ENCODE data around the gene ANKRD33B. TPM values are rescaled to one million over a fixed set of nuclear protein-coding genes. Genes with fewer than 3 reads are reported as not detected.

Gene ANKRD33B
- total RNA-seq, 1 donor from 2014 or later, result 2.2 TPM

DNA sequence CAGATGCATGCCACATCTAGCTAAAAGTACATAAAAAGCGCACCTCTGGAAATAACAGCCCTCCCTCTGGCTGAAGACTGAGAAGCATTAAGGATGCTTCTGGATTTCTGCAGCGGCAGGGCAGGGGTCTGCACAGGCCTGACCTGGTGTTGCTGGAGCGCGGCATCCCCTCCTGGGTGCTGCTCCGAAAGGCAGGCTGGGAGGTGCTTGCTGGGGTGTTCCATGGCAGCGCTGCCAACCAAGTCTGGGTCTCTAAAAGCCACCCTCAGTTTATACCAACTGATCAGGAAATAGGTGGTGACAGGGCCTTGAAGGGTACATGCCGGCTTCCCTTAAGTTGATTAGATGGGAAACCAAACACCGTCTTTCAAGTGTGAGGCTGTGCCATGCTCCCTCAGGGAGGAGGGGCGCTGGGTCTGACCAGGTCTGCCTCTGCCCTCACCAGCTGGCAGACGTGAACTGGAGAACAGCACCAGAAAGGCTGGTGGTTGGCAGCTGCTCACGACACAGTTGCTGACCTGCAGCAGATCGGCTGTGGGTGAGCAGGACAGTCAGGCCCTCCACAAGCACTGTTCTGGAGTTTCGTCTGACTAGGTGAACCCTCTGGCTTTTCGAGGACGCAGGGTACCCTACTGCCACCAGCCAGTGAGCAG is 115.6 kb downstream of the ANKRD33B start:
- Mint-ChIP-seq H3K4me1 (no peaks in the 10 kb centered on the region), H3K36me3 (peaks cover 27% of the 10 kb centered on the region), H3K4me3 (no peak overlapping the region), H3K27ac (no peak overlapping the region), H3K27me3 (ENCODE audit: insufficient read depth, low read depth) (no peaks in the 10 kb centered on the region), H3K9me3 (peaks cover 2% of the 10 kb centered on the region)
- no peaks in the 10 kb centered on the region for H3F3A ChIP-seq (ENCODE audit: low read depth)
- no peak overlapping the region for H3K27ac ChIP-seq
- no peaks in the 10 kb centered on the region for H3K79me2 ChIP-seq (ENCODE audit: low read depth)
- H3K9ac ChIP-seq, result no peak overlapping the region
- DNase-seq (ENCODE audit: low spot score), result no peak
- TF ChIP-seq EZH2phosphoT487 (IDR thresholded peaks at IDR 0.05) (no peak), CTCF (IDR thresholded peaks at IDR 0.05) (no peak), EZH2 (IDR thresholded peaks at IDR 0.05) (no peak)
- no peaks in the 10 kb centered on the region for H4K20me1 ChIP-seq (ENCODE audit: low read depth)
- no peaks in the 10 kb centered on the region for H3K36me3 ChIP-seq
- H3K9me3 ChIP-seq (ENCODE audit: low read depth), result no peaks in the 10 kb centered on the region
- no peak overlapping the region for H2AFZ ChIP-seq (replicated peaks)
- no peak overlapping the region for H3K4me2 ChIP-seq
- no peaks in the 10 kb centered on the region for H3K27me3 ChIP-seq
- no peaks in the 10 kb centered on the region for H3K4me1 ChIP-seq
- H3K4me3 ChIP-seq, result no peak overlapping the region

DNA sequence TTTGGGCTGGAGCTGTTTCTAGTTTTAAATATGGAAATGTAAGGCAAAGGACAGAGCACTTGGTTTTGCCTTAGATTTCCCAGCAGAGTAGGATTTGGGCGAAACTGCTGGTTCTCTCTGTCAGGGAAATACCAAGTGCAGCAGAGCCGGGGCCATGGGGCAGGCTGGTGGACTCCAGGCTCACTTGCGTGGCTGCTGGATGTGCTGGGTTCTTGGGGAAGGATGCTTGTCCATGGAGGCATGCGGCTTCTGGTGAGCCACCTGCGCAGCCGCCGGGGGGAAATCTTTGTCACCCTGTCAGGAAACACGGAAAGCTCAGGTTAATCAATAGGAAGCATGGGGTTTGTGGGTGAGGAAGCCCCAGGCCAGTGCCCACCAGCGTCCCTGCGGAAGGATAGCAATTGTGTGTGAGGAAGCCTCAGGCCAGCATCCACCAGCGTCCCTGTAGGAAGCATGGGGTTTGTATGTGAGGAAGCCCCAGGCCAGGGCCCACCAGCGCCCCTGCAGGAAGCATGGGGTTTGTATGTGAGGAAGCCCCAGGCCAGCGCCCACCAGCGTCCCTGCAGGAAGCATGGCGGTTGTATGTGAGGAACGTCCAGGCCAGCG is 117.1 kb downstream of the ANKRD33B start:
- Mint-ChIP-seq H3K9me3 (peaks cover 2% of the 10 kb centered on the region), H3K4me3 (no peak overlapping the region), H3K4me1 (peaks cover 7% of the 10 kb centered on the region), H3K36me3 (peaks cover 33% of the 10 kb centered on the region), H3K27ac (no peak overlapping the region), H3K27me3 (ENCODE audit: insufficient read depth, low read depth) (no peaks in the 10 kb centered on the region)
- no peak overlapping the region for H3K4me2 ChIP-seq
- no peaks in the 10 kb centered on the region for H4K20me1 ChIP-seq (ENCODE audit: low read depth)
- H2AFZ ChIP-seq (replicated peaks), result no peak overlapping the region
- no peaks in the 10 kb centered on the region for H3F3A ChIP-seq (ENCODE audit: low read depth)
- TF ChIP-seq CTCF (IDR thresholded peaks at IDR 0.05), result peak; percentile 8
- TF ChIP-seq EZH2 (IDR thresholded peaks at IDR 0.05), result no peak
- TF ChIP-seq EZH2phosphoT487 (IDR thresholded peaks at IDR 0.05), result no peak
- no peak overlapping the region for H3K27ac ChIP-seq
- no peak overlapping the region for H3K4me3 ChIP-seq
- H3K27me3 ChIP-seq, result no peaks in the 10 kb centered on the region
- H3K9ac ChIP-seq, result no peak overlapping the region
- DNase-seq (ENCODE audit: low spot score), result no peak
- H3K79me2 ChIP-seq (ENCODE audit: low read depth), result no peaks in the 10 kb centered on the region
- H3K36me3 ChIP-seq, result no peaks in the 10 kb centered on the region
- H3K9me3 ChIP-seq (ENCODE audit: low read depth), result no peaks in the 10 kb centered on the region
- no peaks in the 10 kb centered on the region for H3K4me1 ChIP-seq

DNA sequence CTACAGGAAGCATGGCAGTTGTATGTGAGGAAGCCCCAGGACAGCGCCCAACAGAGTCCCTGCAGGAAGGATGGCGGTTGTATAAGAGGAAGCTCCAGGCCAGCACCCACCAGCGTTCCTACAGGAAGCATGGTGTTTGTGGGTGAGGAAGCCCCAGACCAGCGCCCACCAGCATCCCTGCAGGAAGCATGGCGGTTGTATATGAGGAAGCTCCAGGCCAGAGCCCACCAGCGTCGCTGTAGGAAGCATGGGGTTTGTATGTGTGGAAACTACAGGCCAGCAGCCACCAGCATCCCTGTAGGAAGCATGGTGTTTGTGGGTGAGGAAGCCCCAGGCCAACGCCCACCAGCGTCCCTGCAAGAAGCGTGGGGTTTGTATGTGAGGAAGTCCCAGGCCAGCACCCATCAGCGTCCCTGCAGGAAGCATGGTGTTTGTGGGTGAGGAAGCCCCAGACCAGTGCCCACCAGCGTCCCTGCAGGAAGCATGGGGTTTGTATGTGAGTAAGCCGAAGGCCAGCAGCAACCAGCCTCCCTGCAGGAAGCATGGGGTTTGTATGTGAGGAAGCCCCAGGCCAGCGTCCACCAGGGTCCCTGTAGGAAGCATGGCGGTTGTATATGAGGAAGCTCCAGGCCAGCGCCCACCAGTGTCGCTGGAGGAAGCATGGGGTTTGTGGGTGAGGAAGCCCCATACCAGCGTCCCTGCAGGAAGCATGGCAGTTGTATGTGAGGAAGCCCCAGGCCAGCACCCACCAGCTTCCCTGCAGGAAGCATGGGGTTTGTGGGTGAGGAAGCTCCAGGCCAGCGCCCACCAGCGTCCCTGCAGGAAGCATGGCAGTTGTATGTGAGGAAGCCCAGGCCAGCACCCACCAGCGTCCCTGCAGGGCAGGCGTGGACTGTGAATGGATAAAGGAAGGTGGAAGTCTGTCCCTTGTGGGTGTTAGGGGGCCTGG is 118.1 kb downstream of the ANKRD33B start:
- Mint-ChIP-seq H3K4me1 (peaks cover 7% of the 10 kb centered on the region), H3K4me3 (no peak overlapping the region), H3K9me3 (peaks cover 8% of the 10 kb centered on the region), H3K36me3 (peaks cover 34% of the 10 kb centered on the region), H3K27ac (no peak overlapping the region), H3K27me3 (ENCODE audit: insufficient read depth, low read depth) (no peaks in the 10 kb centered on the region)
- H4K20me1 ChIP-seq (ENCODE audit: low read depth), result no peaks in the 10 kb centered on the region
- no peaks in the 10 kb centered on the region for H3K4me1 ChIP-seq
- H3K27ac ChIP-seq, result no peak overlapping the region
- no peak overlapping the region for H3K4me3 ChIP-seq
- DNase-seq (ENCODE audit: low spot score), result no peak
- no peaks in the 10 kb centered on the region for H3K9me3 ChIP-seq (ENCODE audit: low read depth)
- no peaks in the 10 kb centered on the region for H3F3A ChIP-seq (ENCODE audit: low read depth)
- no peaks in the 10 kb centered on the region for H3K27me3 ChIP-seq
- H2AFZ ChIP-seq (replicated peaks), result no peak overlapping the region
- no peak overlapping the region for H3K9ac ChIP-seq
- H3K79me2 ChIP-seq (ENCODE audit: low read depth), result no peaks in the 10 kb centered on the region
- no peak for TF ChIP-seq EZH2 (IDR thresholded peaks at IDR 0.05)
- TF ChIP-seq EZH2phosphoT487 (IDR thresholded peaks at IDR 0.05), result no peak
- no peak for TF ChIP-seq CTCF (IDR thresholded peaks at IDR 0.05)
- H3K36me3 ChIP-seq, result no peaks in the 10 kb centered on the region
- no peak overlapping the region for H3K4me2 ChIP-seq

Measured in neural progenitor cell (in vitro differentiated cells).